ENCODE data around the gene ZNF646.

The ZNF646 gene

DNA sequence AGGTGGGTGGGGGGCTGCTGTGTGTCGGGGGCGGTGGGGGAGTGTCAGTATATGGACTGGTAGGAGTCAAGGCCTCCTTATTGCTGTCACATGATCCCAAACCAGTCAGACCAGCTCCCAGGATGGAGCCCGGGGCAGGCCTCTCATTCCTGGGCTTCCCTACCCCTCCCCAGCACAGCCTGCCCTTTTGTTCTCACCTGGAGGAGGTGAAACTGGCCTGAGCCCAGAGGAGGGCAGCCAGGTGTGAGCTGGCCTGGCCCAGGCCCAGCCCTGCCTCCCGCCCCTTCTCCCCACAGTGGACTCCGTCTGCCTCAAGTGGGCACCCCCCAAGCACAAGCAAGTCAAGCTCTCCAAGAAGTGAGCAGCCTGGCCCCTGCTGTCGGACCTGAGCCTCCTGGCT, 56.7 kb downstream of the ZNF646 start:
- in situ Hi-C loops (cut with MboI; ENCODE audit: low sequenced_read_pairs): no loop called here

DNA sequence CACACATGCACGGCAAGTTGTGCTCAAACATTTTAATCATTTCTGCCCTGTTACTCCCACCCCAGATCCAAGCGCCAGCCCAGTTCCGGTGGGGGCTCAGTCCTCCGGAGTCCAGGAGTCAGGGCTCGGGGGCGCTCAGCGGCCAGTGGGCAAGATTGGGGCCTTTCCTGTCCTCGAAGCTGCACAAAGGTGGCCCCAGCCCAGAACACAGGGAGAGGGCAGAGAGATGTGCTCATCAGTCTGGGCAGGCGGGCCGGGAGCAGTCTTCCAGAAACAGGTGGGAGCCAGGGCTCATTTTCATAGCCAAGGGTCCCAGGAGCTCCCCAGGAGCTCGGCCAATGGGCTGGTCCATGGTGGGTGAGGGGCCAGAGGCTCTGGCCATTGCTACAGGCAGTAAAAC, 57.2 kb downstream of the ZNF646 start:
- in situ Hi-C loops (cut with MboI; ENCODE audit: low sequenced_read_pairs): no loop called here

DNA sequence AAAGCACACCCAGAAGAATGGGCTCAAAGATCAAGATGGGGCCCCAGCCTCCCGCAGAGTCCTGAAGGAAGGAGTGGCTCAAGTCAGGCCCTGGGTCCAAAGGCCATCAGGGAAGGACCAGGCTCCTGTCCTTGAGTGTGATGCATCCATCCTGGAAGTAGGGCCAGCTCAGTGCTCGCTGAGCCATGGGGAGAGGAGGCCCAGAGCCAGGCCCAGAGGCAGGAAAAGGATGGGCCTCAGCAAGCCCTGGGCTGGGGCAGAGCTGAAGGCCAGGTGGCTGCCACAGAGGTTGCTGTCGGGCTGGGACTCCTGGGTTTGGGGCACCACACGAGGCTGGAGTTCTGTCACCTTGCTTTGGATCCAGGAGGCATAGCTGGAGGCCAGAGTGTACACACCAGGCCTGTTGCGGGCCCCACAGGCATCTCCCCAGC, 57.6 kb downstream of the ZNF646 start:
- in situ Hi-C loops (cut with MboI; ENCODE audit: low sequenced_read_pairs): no loop called here

DNA sequence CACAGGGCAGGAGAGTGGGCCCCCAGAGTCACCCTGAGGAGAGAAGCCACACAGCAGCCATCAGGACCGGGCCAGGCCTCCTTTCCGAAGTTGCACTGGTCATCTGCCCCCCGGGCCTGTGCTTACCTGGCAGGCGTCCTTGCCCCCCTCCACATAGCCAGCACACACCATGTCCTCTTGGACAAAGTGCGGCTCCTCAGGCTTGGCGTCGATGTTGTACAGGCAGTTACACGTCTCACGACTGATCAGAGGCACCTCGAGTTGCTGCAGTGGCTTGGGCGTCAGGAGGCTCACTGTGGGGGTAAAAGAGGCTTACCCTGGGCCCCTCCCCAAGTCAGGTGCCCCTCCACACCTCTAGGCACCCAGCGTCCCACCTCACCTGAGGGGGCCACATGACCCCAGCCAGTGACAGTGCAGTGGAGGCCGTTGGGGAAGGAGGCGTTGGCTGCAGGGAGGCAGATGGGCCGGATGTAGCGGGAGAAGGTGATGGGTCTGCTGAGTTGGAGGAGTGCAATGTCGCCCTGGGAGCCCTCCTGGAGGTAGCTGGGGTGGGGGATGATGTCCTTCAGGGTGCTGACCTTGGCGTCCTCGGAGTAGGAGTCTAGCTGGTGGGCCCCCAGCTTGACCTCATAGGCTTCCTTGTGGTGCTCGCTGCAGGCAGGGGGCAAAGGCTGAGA, 58.2 kb downstream of the ZNF646 start:
- in situ Hi-C loops (cut with MboI; ENCODE audit: low sequenced_read_pairs): no loop called here

DNA sequence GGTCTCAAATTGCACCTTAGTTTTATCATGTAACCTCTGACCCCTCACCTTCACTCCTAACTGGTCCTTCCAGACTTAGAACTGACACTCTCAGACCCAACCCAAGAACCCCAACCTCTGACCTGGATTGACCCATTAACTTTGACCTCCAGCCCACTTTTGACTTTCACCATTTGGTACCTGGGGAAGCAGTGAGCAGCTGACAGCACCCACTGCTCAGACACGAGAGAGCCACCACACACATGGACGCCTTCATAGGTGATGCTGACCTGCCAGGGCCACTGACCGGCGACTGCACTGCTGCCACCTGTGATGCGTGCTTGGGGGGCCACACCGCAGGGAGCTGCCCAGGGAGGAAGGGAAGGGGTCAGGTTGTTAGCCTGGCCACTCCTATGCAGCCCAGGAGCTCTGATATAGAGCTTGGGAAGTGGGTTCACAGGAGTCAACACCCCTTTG, 58.9 kb downstream of the ZNF646 start:
- in situ Hi-C loops (cut with MboI; ENCODE audit: low sequenced_read_pairs): no loop called here

All from HL-60/S4 (cell line).